OCI-LY7 (cell line): ENCODE results near the gene GNPDA1.

Experiments
- EZH2phosphoT487 ChIP-seq: fragments of 200-600 bp; sonication (generic); IDR thresholded peaks from 2 replicates; pipeline ENCODE4 v1.6.1; 2018; ENCODE audit warnings: low read depth, borderline replicate concordance, mild to moderate bottlenecking, mixed run types, antibody characterized with exemption, low read length, moderate library complexity, mixed read lengths
- TF ChIP-seq, protein P1 (sequence below): fragments of 200-600 bp; sonication (generic); conservative IDR thresholded peaks from 2 replicates; pipeline ENCODE4 v1.5.1; 2014; ENCODE audit warnings: mild to moderate bottlenecking, antibody characterized with exemption, low read length, moderate library complexity, mixed read lengths

DNA sequence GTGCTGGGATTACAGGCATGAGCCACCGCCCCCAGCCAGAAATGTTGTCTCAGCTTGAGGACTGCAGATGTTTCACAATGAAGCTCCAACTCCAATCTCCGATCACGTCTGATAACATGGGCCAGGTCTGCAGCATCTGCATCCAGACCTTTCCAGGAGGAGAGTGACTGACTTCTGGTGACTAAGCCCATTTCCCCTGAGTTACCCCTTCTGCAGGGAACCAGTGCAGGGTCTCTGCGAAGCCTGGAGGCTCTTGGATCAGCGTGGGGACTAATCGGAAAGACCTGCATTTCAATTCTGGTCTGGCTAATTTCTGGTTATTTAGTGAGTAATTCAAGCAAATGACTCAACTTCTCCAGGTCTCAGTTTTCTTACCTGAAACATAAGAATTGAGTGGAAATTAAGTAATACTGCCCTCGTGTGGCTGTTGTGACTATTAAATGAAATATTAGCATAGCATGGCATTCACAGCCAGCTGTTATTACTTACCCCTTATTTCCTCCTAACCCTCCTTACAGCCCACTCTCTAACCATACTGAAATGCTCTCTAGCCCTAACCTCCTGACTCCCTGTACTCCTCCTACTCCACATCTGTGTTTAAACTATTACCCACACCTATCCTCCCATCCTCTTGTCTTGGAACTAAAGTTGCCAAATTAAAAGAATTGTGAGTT is 2.2 kb upstream of the GNPDA1 start:
- TF ChIP-seq, protein P1, sequence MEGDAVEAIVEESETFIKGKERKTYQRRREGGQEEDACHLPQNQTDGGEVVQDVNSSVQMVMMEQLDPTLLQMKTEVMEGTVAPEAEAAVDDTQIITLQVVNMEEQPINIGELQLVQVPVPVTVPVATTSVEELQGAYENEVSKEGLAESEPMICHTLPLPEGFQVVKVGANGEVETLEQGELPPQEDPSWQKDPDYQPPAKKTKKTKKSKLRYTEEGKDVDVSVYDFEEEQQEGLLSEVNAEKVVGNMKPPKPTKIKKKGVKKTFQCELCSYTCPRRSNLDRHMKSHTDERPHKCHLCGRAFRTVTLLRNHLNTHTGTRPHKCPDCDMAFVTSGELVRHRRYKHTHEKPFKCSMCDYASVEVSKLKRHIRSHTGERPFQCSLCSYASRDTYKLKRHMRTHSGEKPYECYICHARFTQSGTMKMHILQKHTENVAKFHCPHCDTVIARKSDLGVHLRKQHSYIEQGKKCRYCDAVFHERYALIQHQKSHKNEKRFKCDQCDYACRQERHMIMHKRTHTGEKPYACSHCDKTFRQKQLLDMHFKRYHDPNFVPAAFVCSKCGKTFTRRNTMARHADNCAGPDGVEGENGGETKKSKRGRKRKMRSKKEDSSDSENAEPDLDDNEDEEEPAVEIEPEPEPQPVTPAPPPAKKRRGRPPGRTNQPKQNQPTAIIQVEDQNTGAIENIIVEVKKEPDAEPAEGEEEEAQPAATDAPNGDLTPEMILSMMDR: peak; percentile 83
- no peak for TF ChIP-seq EZH2phosphoT487
